ENCODE results near the gene CACNA1G. TPM values are rescaled to one million over a fixed set of nuclear protein-coding genes. Genes with fewer than 3 reads are reported as not detected.

Gene CACNA1G
- polyA plus RNA-seq, 1 donor from 2014 or later, result 10.9 TPM

GRCh38 chr17:50642722-50643656 is 82.5 kb downstream of the CACNA1G start:
- no peak overlapping the region for H2AFZ ChIP-seq (ENCODE audit: low read depth, low read length)
- no peak overlapping the region for H3K4me2 ChIP-seq (ENCODE audit: low read length)
- H3K27ac ChIP-seq (ENCODE audit: low read length), result no peak overlapping the region

More at GRCh38 chr17:50642722-50643656, 82.5 kb downstream of the CACNA1G start:
- H3K9ac ChIP-seq (ENCODE audit: low read length), result no peak overlapping the region
- H3K4me3 ChIP-seq (ENCODE audit: low read length), result no peak overlapping the region
- no peaks in the 10 kb centered on the region for H3K79me2 ChIP-seq (replicated peaks; ENCODE audit: insufficient read depth, low read length)
- no peaks in the 10 kb centered on the region for H3K9me2 ChIP-seq (ENCODE audit: insufficient read depth, low read length)
- H3K36me3 ChIP-seq (ENCODE audit: insufficient read depth, low read length), result no peaks in the 10 kb centered on the region
- no peak for TF ChIP-seq EP300 (conservative IDR thresholded peaks at IDR 0.05; ENCODE audit: poor library complexity, severe bottlenecking)
- no peak for TF ChIP-seq POLR2AphosphoS5 (IDR thresholded peaks at IDR 0.05)
- no peak for TF ChIP-seq RAD21 (conservative IDR thresholded peaks at IDR 0.05)
- no peak for TF ChIP-seq CTCF (IDR thresholded peaks at IDR 0.05; ENCODE audit: poor library complexity, severe bottlenecking)
- no peak for TF ChIP-seq TAF1 (IDR thresholded peaks at IDR 0.05; ENCODE audit: low read depth)
- no peak for TF ChIP-seq REST (IDR thresholded peaks at IDR 0.05; ENCODE audit: borderline replicate concordance)
- no peak for TF ChIP-seq EZH2 (IDR thresholded peaks at IDR 0.05; ENCODE audit: borderline replicate concordance, insufficient read depth, low read length, poor library complexity, severe bottlenecking)
- TF ChIP-seq MXI1 (conservative IDR thresholded peaks at IDR 0.05; ENCODE audit: poor library complexity, severe bottlenecking), result no peak
- TF ChIP-seq SMC3 (conservative IDR thresholded peaks at IDR 0.05; ENCODE audit: poor library complexity), result no peak
- no peaks in the 10 kb centered on the region for H3K9me3 ChIP-seq (ENCODE audit: low read length)
- H3K27me3 ChIP-seq (ENCODE audit: insufficient read depth, low read depth, low read length), result no peaks in the 10 kb centered on the region
- H3F3A ChIP-seq (ENCODE audit: insufficient read depth, low read length, poor library complexity, severe bottlenecking), result no peaks in the 10 kb centered on the region
- H4K20me1 ChIP-seq (ENCODE audit: insufficient read depth), result no peaks in the 10 kb centered on the region

Data from neural cell (in vitro differentiated cells).